HEK293T (cell line): Measurements from ENCODE around the gene DCTPP1.

Experiments used
- HDGF ChIP-seq: fragments of 450-650 bp; IDR thresholded peaks from 2 replicates; pipeline ENCODE4 v1.6.1; 2017; ENCODE audit warnings: antibody characterized with exemption, borderline replicate concordance
- SUZ12 ChIP-seq: fragments of 450-650 bp; IDR thresholded peaks from 2 replicates; pipeline ENCODE4 v1.6.1; 2016; ENCODE audit warnings: mild to moderate bottlenecking

GRCh38 chr16:30464078-30464477 lies 34.2 kb upstream of the DCTPP1 start:
- no peak for TF ChIP-seq HDGF
- TF ChIP-seq SUZ12, result no peak
